NCI-H2196 treated with DMSO at 0.1 percent for 48 hours (cell line): ENCODE results near the gene PLXDC2.

Experiments used
- DNase-seq: peaks from one replicate; lab custom pipeline; 2025; ENCODE audit not compliant: unreplicated experiment; lab: John Stamatoyannopoulos, UW

PLXDC2 gene

DNA sequence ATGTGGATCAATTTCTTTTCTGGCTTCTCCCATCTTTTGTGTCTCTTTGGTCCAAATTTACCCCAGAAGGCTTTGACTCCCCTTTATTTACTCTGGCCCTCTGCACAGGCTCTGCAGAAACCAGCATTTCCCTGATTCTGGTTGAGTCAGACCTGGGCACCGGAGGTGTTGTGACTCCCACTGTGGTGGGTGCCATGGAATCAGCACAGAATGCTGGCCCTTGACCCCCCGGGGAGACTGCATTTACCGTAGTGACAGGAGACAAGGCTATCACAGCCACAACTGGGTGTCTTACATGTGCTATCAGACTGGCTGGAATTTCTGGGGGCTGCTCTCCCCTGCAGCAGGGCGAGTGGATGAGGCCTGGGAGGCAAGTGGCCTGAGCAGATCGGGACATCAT lies 37.6 kb downstream of the PLXDC2 start:
- DNase-seq, result no peak

DNA sequence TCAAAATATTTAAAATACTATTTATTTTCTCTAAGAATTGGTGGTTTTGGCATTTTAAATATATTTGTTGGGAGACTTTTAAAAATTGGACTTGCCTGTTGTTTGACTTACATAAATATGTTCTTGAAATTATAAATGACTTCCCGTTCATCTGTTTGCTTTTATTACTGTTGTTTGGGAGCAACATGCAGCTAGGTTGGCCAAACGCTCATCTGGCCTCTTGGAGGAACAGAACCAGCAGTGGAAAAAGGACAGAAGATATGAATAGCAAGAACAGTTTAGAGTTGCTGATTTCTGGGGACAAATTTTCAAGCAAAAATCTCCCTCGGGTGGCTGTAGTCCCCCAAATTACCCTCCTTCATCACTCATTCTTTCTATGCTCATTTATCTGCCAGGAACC lies 41.6 kb downstream of the PLXDC2 start:
- DNase-seq, result no peak

- DNase-seq, result no peak
These were observed 43.9 kb downstream of the PLXDC2 start for GRCh38 chr10:19860107-19860506.

GRCh38 chr10:19862811-19863515 lies 46.7 kb downstream of the PLXDC2 start:
- no peak for DNase-seq

- no peak for DNase-seq
These were observed 49.4 kb downstream of the PLXDC2 start for GRCh38 chr10:19865676-19866075.

- no peak for DNase-seq
These were observed 53.1 kb downstream of the PLXDC2 start for GRCh38 chr10:19869370-19869769.

- DNase-seq, result no peak
These were observed 56.5 kb downstream of the PLXDC2 start for GRCh38 chr10:19872504-19873271.

GRCh38 chr10:19874190-19874589 lies 58.0 kb downstream of the PLXDC2 start:
- no peak for DNase-seq

DNA sequence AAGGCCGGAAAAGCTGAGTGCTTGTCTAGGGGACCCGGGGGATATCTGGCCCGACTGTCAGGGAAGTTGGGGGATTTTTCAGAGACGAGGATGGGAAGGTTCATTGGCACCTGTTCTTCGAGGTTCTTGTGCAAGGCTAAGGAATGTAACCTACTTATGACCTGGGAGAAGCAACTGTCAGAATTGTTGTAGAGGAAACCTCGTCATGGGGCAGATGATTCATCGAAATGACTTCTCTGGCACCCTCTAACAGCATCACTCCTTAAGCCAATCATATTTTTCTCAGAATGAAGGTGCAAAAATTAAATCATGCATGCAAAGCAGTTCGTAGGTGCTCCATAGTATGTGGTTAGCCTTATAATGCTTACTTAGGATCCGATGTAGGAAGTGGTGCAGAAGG lies 58.6 kb downstream of the PLXDC2 start:
- no peak for DNase-seq

DNA sequence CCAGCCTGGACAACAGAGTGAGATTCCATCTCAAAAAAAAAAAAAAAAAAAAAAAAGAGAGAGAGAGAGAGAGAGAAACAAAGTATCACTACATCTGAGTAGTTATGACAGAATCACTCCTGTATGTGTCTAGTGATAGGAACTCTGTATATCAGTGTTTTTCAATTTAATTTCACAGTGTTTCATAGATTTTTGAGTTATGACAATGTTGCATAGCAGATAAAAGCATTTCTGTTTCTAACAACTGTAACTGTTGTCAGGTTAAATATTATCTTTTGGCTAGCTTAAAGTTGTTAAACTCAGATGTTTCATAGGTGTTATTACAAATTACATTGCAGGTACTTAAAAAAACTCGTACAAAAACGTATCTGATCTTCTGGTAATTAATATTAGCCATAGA lies 60.3 kb downstream of the PLXDC2 start:
- no peak for DNase-seq

GRCh38 chr10:19877466-19878255 lies 61.4 kb downstream of the PLXDC2 start:
- no peak for DNase-seq

GRCh38 chr10:19882621-19883020 lies 66.4 kb downstream of the PLXDC2 start:
- DNase-seq, result no peak

DNA sequence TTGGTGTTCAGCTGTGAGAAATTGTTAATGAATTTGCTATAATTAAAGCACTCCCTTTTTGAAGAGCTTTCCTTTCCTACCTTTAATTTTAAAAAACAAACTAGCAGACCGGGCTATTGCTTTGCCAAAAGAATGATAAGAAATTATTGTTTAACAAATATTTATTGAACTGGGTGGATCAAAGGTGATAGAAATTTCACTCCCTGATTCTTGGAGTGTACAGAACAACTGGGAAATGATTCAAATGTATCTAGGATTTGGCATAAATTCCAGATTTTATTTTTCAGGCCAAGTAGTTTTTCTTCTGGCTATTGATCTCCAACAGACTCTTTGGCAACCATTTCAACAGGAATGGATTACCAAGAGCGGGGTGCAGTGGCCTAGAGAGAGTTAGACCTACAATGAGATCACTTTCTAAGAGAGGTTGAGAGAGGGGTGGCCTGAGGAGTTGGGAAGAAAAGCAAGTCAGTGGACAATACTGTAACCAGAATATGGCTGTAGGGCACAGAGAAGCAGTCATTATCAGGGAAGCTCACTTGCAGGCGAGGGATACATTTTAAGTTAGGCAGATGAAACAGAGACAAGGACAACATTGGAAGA lies 71.9 kb downstream of the PLXDC2 start:
- no peak for DNase-seq

- DNase-seq, result no peak
These were observed 73.0 kb downstream of the PLXDC2 start for GRCh38 chr10:19889256-19889655.

- DNase-seq, result no peak
These were observed 75.2 kb downstream of the PLXDC2 start for GRCh38 chr10:19891429-19891828.

GRCh38 chr10:19892270-19892669 lies 76.0 kb downstream of the PLXDC2 start:
- no peak for DNase-seq

- DNase-seq, result no peak
These were observed 76.4 kb downstream of the PLXDC2 start for GRCh38 chr10:19892677-19893076.

GRCh38 chr10:19895500-19895899 lies 79.3 kb downstream of the PLXDC2 start:
- no peak for DNase-seq

DNA sequence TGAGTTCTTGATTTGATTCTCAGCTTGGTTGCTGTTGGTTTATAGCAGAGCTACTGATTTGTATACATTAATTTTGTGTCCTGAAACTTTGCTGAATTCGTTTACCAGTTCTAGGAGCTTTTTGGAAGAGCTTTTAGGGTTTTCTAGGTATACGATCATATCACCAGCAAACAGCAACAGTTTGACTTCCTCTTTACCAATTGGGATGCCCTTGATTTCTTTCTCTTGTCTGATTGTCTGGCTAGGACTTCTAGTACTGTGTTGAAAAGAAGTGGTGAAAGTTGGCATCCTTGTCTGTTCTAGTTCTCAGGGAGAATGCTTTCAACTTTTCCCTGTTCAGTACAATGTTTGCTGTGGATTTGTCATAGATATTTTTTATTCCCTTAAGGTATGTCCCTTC lies 86.2 kb downstream of the PLXDC2 start:
- DNase-seq, result no peak

DNA sequence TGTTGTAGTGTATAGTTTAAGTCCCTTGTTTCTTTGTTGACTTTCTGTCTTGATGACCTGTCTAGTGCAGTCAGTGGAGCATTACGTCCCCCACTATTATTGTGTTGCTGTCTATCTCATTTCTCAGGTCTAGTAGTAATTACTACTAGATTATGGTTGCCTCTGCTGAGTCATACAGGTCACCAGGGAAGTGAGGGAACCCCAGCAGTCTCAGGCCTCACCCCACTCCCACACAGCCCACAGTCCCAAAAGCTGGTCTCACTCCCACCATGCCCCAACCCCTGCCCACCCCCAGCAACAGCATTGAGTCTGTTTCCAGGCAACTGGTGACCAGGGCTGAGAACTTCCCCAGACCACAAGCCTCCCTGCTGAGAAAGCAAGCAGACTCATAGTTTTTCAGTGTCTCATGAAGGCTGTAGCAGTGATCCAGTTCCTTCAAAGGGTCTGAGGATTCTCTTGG lies 88.0 kb downstream of the PLXDC2 start:
- DNase-seq, result no peak

GRCh38 chr10:19906108-19906791 lies 90.0 kb downstream of the PLXDC2 start:
- no peak for DNase-seq
